ENCODE measurements around the gene DCLRE1B.
A peak's percentile ranks its signal among the peaks of the same experiment; 100 is the strongest.

DCLRE1B gene

DNA sequence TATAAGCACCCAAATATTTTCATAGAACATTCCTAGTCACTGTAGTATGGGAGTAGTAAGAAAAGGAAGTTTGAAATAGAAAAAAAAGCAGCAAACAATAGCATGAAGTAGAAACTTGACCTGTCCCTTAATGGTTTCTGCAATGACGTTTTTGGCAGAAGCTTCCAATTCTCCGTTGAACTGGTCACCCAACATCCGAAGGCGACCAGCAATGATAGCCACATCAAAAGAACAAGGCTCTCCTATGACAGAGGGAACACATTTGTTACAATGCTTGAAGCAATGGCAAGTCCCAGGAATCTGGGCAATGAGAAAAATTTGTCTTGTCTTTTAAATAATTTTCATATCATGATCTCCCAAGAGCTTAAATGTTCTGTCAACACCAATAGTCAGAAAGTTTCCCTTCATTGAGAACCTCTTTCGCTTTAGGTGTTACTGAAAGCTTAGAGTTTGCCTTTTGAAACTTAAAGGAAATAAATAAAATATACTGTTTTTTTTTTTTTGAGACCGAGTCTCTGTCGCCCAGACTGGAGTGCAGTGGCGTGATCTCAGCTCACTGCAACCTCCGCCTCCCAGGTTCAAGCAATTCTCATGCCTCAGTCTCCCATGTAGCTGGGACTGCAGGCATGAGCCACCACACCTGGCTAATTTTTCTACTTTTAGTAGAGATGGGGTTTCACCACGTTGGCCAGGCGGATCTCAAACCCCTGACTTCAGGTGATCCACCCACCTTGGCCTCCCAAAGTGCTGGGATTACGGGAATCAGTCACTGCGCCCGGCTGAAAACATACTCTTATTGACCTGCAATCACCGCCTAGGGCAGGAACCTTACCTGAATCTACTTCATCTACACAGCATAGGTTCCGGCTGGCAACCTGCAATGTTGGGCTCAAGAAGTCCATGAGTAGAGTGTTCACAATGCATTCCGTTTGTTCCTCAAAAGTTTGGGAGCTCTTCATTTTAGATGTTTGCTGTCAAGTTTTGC, 18.4 kb upstream of the DCLRE1B start:
- no peak for DNase-seq (ENCODE audit: low spot score)
- FAIRE-seq: no peak

DNA sequence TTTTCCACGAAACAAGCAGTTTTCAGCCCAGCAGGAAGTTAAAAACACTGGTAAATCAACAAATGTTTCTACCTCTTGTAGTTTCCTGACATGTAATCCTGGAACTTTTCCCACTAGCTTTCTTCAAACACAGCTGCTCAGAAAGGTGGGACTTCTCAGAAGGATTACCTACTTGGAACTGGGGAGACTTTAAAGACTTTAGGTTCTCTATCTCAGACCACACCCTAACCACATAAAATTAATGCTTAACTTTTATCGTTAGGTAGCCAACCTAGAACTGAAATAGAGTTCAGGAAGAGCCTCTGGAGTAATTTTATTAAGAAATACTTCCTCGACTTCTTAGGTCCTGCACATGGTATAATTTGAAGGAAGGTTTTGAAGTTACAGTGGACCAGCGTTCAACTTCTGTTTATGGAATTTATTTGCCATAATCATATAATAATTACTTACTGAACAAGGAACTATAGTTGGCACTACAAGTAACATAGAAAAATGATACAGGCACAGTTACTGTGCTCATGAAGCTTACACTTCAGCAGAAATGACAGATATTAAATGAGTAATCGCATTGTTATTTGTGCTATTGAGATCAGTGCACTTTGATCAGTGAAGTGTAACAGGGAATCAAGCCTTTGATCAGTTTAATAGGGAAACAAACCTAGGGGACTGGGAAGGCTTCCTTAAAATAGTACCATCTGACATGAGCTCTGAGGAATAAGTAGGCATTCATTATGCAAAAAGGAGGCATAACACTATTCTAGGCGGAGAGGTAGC, 17.5 kb upstream of the DCLRE1B start, which contains the start of gene BCL2L15:
Gene BCL2L15 (minus strand): TSS at position 180 of the 774 bp plus-strand sequence. CDS start 206 bp downstream, outside the sequence.
- FAIRE-seq: no peak

DNA sequence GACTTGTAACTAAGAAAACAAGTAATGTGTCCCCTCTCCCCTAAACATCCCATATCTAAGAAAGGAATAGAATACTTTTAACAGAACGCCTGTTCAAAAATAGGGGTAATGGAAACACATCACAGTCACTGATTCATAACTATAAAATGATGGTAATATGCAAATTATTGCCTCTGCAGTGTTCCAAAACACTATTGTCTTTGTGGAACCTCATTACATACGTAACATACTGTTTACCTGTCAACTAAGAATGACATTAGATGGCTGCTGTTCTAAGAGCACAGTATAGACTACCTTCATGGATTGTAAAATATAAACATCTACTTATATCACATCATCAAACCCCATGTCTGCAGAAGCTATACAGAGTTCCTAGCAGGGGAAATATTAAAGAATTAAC, 14.3 kb upstream of the DCLRE1B start:
- no peak for FAIRE-seq
- DNase-seq (ENCODE audit: low spot score): no peak

More for the DNA sequence above, 17.5 kb upstream of the DCLRE1B start, which contains the start of gene BCL2L15:
- DNase-seq (ENCODE audit: low spot score): no peak

DNA sequence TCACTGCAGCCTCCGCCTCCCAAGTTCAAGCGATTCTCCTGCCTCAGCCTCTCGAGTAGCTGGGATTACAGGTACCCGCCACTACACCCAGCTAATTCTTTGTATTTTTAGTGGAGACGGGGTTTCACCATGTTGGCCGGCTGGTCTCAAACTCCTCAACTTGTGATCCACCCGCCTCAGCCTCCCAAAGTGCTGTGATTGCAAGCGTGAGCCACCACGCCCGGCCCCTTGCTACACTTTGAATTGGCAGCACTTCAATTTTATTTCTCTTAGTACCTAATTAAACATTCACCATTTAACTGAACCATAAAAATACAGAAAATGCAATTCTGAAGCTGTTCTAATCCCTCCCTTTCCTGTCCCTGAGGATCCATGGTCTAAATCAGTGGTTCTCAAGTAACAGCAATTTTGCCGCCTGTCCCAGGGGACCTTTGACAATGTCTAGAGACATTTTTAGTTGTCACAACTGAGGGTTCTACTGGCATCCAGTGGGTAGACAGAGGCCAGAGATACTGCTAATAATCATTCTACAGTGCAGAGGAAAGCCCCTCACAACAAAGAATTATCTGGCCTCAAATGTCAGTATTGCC, 13.4 kb upstream of the DCLRE1B start:
- DNase-seq (ENCODE audit: low spot score): no peak
- no peak for FAIRE-seq

DNA sequence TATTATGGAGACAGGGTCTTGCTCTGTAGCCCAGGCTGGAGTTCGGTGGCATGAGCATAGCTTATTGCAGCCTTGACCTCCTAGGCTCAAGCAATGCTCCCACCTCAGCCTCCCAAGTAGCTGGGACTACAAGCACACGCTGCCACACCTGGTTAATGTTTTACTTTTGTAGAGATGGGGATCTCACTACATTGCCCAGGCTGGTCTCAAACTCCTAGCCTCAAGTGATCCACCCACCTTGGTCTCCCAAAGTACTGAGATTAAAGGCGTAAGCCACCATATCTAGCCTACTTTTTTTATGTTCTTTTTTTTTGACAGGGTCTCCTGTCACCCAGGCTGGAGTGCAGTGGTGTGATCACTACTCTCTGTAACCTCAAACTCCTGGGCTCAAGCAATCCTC, 11.9 kb upstream of the DCLRE1B start:
- DNase-seq (ENCODE audit: low spot score) (no peak), FAIRE-seq (no peak)

DNA sequence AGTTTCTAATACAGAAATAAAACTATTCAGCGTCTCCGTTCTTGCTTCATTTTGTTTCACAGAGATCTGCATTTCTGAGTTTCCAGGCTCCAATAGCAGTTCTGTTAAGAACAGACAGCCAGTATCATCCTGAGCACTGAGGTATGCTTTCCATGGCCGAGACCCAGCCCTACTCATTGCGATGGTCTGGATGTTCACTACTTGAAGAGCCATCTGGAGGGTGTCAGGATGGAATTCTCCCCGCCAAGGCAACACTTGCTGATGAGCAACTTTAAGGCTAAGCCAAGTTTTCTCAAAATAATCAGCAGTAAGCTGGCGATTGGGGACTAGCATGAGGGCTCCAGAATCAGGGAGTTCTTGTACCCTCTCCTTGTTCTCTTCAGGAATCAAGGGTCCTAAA, 10.0 kb upstream of the DCLRE1B start:
- no peak for FAIRE-seq

DNA sequence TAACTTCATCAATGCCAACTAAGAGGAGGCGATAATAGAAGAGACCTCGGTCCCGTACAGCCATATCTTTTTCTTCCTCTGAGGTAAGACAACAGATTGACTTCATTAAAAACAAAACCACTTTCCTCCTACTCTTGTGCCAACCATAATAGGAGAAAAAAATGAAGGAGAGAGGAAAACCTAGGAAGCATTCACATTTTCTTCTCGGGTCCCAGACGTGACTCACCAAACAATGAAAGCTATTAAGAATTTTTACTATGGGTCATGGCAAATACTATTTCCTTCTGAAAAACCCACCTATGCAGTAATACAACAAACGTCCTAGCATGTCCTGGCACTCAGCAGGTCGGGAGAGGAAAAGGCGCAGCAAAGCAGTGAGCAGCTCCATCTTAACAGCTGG, 9.2 kb upstream of the DCLRE1B start:
- DNase-seq (ENCODE audit: low spot score) (no peak), FAIRE-seq (no peak)

More for the DNA sequence above, 10.0 kb upstream of the DCLRE1B start:
- no peak for DNase-seq (ENCODE audit: low spot score)

DNA sequence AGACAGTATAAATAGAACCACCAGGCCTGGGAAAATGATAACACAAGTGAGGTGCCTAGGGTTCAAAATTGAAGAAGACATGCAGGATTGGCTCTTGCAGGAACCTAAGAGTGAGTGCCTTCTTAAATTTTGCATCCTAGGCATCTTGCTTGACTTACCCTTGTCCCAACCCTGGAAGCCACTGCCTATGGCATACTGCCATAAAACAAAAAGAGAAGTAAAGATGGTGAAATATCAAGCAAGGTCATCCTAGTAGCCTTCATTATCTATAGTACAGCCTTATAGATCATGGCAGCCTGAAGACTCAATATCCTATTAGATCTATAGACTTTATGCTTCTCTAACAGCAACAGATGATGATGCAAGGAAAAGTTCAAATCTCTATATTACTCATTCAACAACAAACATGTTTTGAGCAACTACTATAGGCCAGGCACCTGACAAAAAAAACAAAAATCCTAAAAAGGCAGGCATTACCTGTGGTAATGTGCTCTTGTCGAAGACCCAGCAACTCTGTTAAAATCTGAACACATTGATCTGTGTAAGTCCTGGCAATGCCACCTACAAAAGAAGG, 6.8 kb upstream of the DCLRE1B start:
- FAIRE-seq (no peak), DNase-seq (ENCODE audit: low spot score) (no peak)

DNA sequence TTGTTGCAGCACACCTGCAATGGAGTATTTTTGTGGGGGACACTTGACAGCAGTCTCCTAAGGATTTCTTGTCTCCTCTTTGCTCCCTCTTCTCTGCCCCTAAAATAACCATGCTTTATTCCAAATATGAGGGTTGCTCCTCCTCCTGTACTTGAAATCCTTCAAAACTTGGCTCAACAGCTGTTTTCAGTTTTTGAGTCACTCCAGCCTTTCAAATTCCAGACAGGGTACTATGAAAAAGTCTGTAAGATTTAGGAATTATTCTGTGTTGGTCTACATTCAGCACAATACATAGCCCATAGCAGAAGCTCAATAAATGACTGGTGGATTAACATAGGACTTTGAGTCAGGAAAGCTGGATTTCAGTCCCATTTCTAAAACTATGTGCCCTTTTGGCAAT, 6.0 kb upstream of the DCLRE1B start:
- FAIRE-seq (no peak), DNase-seq (ENCODE audit: low spot score) (no peak)

DNA sequence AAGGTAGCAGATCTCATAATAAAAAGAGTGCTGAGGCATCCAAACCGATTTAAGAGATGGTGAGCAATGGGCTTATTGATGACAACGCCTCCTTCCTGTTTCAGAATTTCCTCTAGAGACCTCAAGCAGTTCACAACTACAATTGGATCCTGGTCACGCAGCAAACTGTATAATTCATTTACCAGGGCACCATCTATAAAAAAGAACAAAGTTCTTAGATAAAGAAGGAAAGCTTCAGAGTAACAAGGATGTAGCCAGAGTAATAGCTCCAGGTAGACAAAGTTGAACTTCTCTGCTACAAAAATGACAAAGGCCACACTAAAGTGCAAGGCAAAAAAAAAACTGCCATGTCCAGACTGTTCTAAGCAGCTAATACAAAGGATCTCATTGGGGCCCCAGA, 3.9 kb upstream of the DCLRE1B start:
- DNase-seq (ENCODE audit: low spot score) (no peak), FAIRE-seq (no peak)

DNA sequence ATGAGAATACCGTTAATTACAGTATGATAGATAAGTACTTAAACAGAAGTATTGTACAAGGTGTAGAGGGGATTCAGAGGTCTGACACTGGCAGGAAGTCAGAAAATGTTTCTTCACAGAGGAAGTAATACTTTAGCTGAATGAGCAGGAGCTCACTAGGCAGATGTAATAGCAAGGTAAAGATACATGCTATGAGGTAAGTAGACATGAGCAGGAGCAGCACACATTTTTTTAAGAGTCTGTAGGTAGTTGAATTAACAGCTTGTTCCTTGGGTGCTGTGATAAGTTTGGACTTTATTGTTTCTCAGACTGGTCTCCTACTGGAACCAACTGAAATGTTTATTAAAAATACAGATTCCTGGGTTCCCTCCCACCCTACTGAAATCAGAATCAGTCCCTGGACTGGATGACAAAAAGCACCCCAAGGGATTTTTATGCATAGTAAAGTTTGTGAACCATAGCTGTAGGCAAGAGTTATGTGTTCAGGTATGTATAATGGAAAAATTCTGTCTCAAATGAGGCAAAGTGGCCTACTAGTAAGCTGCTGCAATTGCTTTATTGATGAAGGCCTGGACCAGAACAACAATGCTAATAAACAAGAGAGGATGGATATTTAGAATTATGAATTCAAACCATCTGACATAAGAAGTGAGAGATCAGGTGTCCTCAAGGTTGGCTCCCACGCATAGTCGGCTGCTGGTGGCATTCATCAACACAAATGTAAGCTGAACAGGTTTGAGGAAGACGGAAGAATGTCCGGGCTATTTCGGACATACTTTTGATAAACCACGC, 1.4 kb upstream of the DCLRE1B start:
- no peak for FAIRE-seq

DNA sequence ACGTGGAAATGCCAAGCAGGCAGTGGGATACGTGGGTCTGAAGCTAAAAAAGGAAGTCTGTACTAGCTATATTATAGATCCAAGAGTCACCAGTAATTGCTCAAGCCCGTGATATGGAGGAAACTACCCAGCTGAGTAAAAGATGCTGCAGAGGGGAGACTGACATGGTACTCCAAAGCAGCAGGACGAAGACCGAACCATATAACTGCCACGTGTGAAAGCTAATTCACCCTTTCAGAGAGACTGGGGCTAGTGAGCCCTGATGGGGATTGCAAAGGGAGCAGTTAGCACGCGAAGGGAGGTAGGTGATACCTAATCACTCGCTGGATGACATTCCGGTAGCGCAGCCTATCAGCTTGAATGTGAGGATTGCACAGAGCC, 843 bp upstream of the DCLRE1B start:
- FAIRE-seq (no peak), DNase-seq (ENCODE audit: low spot score) (no peak)

More for the DNA sequence above, 1.4 kb upstream of the DCLRE1B start:
- no peak for DNase-seq (ENCODE audit: low spot score)

DNA sequence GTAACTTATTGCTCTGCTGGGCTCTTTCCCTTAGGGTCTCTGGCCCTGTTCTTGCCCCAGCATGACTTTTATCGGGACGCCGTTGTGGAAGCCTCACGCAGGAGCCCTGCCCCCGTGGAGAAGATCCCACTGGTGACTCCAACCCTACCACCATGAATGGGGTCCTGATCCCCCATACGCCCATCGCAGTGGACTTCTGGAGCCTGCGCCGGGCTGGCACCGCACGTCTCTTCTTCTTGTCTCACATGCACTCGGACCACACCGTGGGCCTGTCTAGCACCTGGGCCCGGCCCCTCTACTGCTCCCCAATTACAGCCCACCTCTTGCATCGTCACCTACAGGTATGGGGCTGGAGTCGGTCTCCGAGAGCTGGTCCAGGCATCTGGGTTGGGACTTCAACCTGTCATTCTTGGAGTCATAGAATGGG, 322 bp downstream of the DCLRE1B start:
- FAIRE-seq (no peak), DNase-seq (ENCODE audit: low spot score) (peak; percentile 26)

DNA sequence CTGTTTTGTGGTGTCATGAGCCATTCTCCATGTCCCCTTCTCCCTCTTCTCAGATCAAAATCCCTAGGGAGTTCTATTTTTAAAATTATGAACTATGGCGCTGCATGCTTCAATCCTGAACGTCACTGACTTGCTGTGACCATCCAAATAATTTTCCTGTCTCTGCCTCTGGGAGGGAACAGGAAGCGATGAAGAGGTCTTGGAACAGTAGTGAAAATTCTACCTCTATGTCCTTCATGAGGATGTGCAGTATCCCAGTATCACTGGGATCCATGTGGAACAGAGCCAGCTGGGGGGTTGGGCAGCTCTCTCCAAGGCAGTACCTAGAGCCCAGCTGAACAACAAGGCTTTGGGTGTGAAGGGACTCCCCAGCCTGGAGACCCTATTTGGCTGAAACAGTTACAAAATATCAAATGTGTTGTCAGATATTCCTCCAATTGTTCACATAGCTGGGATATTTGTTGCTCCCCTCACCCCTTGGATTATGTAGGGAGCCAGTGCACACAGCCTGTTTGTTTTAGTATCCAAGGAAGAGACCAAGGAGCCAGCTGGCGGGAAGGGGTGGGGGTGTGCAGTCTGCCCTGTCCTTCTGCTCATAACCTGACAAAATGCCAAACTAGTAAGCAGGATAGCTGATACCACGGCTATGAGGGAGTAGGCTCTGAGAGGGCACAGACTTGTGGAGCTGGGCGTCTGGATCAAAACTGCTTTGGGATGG, 7.6 kb downstream of the DCLRE1B start:
- FAIRE-seq: no peak
- DNase-seq (ENCODE audit: low spot score): no peak

DNA sequence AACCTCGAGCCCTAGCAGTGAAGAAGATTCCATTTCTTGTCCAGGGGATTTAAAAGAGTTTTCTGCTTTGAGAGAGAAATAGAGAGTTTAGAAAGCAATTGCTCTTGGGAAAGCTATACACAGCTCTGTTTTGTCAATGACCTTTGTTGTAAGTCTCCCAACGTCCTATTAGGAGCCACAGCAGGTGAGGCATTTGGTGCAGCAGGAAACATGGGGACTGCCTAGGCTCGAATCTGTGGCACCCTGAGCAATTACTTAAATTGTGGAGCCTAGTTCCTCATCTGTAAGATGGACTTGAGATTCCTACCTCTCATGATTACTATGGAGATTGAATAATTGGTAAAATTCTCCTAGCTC, 8.2 kb downstream of the DCLRE1B start:
- FAIRE-seq: no peak
- no peak for DNase-seq (ENCODE audit: low spot score)

DNA sequence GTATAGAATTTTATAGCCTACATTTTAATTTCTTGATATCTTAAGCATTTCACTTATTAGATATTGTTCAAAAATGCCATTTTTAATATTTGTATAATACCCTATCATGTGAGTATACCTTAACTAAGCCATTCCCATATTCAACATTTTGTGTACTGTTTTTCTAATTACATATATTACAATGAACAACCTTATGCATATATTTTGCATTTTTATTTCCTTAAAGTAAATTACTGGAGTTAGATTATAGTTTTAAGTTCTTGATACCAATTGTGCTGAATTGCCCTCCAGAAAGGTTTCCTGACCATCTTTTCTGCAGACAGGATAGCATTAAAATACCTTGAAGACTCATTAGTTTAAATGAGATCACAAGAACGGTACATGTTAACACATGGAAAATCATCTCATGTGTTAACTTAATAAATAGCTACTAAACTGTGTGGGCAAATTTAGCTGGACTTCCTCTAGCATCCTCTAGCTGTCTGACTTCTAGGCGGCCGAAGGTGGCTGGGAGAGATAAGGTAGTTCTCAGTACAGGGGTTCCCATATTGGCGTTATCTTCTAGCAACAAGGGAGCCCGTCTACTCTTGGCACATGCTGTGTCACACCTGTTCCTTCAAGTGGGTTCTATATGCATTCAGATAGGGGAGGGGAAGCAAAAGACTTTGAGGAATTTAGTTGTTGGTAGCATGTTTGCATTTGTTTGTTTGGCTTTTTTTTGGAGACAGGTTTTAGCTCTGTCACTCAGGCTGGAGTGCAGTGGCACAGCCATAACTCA, 8.9 kb downstream of the DCLRE1B start:
- DNase-seq (ENCODE audit: low spot score): no peak

DNA sequence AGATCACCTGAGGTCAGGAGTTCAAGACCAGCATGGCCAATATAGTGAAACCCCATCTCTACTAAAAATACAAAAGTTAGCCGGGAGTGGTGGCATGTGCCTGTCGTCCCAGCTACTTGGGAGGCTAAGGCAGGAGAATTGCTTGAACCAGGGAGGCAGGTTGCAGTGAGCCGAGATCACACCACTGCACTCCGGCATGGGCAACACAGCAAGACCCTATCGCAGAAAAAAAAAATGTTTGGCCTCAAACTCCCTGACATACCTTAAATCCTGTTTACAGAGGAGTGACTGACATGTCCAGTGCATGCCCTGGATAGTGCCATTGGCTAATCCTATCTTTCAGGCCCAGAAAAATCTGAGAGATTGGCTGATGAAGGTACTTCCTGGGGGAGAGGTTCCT, 11.8 kb downstream of the DCLRE1B start:
- DNase-seq (ENCODE audit: low spot score) (no peak), FAIRE-seq (no peak)

More for the DNA sequence above, 8.9 kb downstream of the DCLRE1B start:
- no peak for FAIRE-seq

DNA sequence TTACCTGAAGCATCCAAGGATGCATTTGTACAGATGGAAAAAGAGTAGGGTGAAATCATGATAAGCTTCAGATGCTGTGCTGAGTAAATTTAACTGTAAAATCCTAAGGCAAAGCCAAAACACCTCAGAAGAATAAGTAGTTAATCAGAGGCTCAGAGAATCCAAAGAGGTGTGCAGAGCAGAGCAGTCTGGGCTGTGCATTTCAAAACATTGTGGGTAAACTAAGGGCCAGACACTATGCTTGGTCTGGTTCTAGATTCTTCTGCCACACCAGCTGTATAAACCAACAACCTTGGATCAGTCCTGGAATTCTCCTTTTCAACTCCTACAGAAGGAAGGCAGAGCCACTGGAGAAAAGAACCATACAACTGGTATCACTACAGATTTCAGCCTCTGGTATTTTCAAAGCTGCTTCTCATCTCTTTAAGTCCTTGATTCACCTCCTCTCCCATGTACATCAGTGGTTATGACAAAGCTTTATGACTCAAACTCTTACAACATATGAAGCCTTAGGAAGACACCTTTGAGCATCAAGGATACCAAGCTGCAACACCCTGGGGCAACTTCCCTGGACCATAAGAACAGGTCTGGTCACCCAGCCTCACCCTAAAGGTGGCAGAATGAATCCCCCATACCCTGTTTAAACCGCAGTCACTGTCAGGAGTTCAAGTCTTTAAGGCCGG, 12.4 kb downstream of the DCLRE1B start:
- no peak for DNase-seq (ENCODE audit: low spot score)
- no peak for FAIRE-seq

DNA sequence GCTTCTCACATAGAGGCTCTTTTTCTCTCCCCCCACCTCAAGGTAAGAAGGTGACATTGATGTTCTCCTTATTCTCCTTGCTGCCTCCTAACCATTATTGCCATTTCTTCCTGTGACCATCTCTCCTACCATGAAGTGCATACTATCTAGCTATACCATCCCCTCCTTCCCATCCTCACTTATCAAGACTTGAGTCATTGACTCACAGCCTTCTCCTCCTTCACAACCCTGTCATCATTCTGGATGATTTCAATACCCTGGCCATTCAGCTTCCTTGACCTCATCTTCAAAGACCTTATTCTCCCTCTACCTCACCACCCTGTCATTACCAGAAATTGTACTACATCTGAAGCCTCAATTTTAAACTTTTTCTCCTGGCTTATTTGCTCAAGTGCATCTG, 13.1 kb downstream of the DCLRE1B start:
- no peak for DNase-seq (ENCODE audit: low spot score)
- no peak for FAIRE-seq

All from urothelium cell line (cell line).